ENCODE data around the gene BBS12.

DNA sequence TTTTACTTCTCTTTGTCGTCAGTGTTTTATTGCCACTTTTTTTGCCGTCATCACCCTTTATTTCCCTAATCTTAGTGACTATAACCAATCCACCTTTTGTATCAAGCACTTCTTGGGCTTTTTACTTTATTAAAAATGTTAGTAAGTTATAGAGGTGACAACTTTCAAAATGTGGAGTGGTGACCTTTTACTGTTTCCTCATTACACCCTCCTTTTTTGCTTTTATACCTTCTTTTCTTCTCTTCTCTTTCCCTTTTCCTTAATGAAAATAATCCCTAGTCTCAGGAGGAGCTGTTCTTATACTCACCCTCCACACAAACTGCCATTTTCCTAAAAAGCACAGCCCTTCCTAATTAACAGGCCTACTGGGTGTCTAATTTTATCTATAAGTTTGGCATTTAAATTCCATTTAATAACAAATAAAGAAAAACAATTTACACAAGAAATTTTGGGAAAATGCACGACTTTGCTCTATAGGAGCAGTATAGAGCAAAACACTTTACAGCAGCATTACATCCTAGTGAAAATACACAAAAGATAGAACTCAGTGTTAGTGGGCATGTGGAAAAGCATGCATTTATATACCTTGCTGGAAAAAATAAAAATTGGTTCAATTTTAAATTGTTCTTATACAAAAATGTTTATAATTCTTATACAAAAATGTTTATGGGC, 27.3 kb downstream of the BBS12 start:
- TF ChIP-seq EZH2phosphoT487 (IDR thresholded peaks at IDR 0.05; ENCODE audit: borderline replicate concordance, low read depth, low read length): no peak
- TF ChIP-seq, protein P1, sequence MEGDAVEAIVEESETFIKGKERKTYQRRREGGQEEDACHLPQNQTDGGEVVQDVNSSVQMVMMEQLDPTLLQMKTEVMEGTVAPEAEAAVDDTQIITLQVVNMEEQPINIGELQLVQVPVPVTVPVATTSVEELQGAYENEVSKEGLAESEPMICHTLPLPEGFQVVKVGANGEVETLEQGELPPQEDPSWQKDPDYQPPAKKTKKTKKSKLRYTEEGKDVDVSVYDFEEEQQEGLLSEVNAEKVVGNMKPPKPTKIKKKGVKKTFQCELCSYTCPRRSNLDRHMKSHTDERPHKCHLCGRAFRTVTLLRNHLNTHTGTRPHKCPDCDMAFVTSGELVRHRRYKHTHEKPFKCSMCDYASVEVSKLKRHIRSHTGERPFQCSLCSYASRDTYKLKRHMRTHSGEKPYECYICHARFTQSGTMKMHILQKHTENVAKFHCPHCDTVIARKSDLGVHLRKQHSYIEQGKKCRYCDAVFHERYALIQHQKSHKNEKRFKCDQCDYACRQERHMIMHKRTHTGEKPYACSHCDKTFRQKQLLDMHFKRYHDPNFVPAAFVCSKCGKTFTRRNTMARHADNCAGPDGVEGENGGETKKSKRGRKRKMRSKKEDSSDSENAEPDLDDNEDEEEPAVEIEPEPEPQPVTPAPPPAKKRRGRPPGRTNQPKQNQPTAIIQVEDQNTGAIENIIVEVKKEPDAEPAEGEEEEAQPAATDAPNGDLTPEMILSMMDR (conservative IDR thresholded peaks at IDR 0.05; ENCODE audit: low read length): peak; percentile 25; the same call in 1 of the 2 replicates

All from OCI-LY7 (cell line).